Activated naive CD4-positive, alpha-beta T cell (primary cell): ENCODE measurements around the gene TCOF1.

Source experiments
- DNase-seq, 4 experiments: peaks; one replicate each; lab custom pipeline; 2025; lab: John Stamatoyannopoulos, UW

Gene TCOF1

DNA sequence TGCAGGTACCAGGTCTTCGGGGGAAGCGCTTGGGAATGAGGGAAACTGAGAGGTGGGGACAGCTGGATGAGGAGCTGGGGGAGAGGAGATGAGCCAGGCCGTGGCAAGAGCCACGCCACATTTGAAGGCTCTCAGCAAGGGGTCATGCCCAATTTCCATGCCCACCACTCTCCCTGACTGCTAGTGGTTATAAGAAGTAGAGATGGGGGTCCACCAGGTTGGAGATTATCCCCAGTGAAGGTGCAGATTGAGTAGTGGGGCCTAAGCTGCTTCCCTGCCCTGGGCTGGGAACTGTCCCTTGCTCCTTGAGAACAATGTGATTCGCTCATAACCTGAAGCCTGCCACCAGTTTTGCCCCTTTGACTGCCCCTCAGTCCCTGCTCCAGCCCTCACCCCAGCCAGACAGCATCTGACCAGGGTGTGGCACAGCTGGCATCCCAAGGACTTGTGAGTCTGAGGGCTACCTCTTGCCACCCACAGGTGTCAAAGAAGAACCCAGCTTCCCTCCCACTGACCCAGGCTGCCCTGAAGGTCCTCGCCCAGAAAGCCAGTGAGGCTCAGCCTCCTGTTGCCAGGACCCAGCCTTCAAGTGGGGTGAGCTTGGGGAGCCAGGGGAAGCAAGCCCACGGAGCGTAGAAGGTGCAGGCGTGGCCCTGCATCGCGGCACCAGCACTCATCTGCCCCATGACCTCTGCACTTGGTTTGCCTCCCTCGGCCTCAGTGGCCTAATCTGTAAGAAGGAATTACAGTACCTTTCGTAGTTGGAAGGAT lies 33.8 kb downstream of the TCOF1 start:
- no peak for DNase-seq

GRCh38 chr5:150391986-150392385 lies 34.5 kb downstream of the TCOF1 start:
- no peak for DNase-seq

DNA sequence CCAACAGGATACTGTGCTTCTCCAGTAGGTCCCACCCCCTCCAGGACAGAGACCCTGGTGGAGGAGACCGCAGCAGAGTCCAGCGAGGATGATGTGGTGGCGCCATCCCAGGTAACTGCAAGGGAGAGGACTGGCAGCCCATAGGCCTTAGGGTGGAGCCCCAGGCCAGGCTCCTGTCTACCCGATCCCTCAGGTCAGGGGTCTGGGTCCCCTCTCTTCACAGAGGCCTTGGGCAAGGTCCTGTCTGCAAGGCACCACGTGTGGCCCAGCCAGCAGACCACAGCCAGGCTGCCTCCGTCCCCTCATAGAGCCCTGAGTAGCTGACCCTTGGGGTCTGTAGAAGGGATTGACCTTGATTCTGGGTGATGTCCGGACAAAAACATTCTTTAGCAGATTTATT lies 35.2 kb downstream of the TCOF1 start:
- DNase-seq, result no peak

DNA sequence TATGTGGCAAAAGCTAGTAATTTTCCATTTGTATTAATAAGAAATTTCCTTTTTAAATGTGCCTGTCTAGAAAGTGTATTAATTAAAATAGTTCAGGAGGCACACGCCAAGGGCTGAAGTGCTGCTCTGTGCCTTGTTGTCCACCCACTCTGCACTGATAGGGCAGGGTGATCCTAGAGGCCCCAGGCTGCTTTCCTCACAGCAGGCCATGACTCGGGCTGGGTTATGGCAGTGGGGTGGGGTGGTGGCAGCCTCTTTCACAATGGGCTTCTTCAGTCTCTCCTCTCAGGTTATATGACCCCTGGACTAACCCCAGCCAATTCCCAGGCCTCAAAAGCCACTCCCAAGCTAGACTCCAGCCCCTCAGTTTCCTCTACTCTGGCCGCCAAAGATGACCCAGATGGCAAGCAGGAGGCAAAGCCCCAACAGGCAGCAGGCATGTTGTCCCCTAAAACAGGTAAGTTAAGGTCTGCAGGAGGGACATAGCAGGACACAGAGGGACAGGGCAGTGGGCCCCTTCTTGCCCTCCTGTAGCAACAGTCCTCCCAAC lies 35.7 kb downstream of the TCOF1 start:
- DNase-seq, result no peak

- DNase-seq, result no peak
Measured at GRCh38 chr5:150394131-150394530, 36.6 kb downstream of the TCOF1 start.

- DNase-seq, result no peak
Measured at GRCh38 chr5:150394912-150395687, 37.6 kb downstream of the TCOF1 start.

- DNase-seq, result no peak
Measured at GRCh38 chr5:150395688-150395975, 38.1 kb downstream of the TCOF1 start.

GRCh38 chr5:150396267-150396666 lies 38.8 kb downstream of the TCOF1 start:
- DNase-seq, result no peak

- DNase-seq, result no peak
Measured at GRCh38 chr5:150397146-150397781, 39.8 kb downstream of the TCOF1 start.

DNA sequence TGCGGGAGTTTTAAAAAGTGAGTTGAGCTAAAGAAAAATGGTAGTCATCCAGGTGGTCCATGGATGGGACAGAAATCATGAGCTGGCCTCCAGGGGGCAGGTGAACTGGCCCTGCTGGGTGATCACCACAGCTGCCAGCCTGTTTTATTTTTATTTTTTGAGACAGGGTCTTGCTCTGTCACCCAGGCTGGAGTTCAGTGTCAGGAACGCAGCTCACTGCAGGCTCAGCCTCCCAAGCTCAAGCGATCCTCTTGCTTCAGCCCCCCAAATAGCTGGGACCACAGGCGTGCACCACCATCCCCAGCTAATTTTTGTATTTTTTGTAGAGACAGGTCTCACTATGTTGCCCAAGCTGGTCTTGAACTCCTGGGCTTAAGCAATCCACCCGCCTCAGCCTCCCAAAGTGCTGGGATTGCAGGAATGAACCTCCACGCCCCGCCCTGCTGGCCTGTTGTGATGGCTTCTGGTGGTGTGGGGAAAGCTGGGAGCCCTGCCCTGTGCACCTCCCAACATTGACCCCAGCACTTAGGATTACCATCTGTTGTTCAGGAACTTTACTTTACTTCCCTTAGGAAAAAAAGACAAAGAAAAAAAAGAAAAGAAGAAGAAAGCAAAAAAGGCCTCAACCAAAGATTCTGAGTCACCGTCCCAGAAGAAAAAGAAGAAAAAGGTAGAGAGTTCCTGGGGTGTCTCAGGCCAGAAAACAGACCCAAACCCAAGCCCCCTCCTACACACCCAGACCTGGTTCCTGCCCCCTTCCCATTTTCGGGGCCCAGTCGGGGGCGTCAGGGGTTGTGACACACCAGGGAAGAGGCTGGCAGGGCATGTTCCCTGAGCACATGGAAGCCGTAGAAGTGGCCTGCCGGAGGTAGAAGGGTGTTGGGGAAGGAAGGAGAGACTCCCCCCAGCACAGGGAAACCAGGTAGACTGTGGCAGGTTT lies 40.6 kb downstream of the TCOF1 start:
- DNase-seq, result no peak

- no peak for DNase-seq
Measured at GRCh38 chr5:150398722-150399523, 41.4 kb downstream of the TCOF1 start.

DNA sequence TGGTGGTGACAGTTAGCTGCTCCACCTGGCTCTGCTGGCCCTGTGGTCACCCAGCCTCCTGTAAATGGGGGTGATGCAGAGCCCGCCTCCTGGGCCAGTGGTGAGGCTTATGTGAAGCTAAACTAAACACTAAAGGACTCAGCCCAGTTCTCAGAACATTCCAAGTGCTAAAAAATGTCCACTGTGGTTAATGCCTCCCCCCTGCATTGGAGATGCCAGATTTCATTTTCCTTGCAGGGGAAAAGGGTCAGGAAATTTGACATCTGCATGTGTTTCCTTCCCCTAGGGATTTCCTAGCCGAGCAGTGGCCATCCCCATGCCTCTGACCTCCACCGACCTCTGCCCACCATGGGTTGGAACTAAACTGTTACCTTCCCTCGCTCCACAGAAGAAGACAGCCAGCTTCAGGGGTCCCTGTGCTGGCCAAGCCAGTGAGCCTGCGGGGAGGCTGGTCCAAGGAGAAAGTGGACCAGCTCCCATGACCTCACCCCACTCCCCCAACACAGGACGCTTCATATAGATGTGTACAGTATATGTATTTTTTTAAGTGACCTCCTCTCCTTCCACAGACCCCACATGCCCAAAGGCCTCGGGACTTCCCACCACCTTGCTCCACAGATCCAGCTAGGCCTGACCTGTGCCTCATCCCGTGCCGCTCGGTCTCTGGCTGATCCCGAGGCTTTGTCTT lies 42.2 kb downstream of the TCOF1 start:
- DNase-seq, result no peak

GRCh38 chr5:150400316-150401075 lies 43.0 kb downstream of the TCOF1 start:
- DNase-seq, result no peak

GRCh38 chr5:150401076-150401375 lies 43.5 kb downstream of the TCOF1 start:
- DNase-seq, result no peak

DNA sequence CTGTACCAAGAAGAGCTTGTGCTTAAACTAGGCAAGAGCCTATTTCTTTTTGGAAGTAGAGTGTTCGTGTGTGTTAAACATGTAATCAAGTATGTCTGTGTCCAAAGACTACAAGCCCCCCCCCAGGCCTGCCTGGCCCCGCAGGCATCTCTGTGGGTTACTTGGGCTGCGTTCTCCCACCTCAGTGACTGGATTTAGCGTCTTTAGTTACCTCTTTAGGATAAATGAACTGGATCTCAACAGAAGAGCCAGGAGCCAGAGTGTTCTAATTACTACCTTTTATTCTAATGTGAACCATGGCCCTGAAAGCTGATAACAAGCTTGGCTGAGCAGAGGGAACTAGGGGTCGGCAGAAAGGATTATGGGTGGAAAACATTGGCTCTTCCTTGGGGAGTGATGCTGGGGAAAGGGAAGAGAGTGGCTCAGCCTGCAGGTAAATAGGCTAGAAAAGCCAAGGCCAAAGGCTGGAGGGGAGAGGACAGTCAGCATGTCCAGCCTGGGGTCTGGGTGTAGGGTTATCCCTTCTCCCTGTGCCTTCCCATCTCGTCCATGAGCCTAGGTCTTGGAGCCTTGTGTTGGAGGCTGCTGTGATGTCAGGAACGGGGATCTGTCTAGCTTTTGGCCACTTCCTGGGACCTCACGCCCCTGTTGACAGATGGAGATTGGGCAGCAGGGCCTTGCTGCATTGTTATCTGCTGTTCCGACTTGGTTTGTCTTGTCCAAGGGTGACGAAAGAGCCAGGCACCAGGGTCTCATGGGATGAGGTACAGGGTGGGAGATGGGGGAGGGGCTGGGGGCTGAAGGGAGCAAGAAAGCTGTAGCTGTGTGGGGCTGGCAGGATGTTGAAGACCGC lies 44.1 kb downstream of the TCOF1 start:
- no peak for DNase-seq

GRCh38 chr5:150402229-150402773 lies 44.8 kb downstream of the TCOF1 start:
- no peak for DNase-seq

DNA sequence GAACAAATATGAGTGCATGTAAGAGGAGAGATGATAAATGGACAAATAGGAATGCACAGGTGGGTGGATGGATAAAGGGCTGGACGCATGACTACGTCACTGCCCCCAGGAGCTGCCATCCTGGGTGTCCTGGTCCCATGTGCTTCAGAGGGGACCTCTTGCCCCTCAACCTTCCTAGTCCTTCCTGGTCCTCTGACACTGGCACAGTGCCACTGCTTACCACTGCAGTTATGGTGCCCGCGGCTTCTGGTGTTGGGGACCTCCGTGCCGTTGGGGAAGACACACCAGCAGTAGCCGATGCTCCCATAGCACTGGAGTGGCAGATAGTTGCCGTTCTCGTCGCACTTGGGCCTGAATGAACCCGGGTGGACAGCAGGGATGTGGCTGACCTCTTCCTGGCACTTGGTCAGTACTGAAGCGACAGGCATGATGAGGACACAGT lies 45.4 kb downstream of the TCOF1 start:
- no peak for DNase-seq

DNA sequence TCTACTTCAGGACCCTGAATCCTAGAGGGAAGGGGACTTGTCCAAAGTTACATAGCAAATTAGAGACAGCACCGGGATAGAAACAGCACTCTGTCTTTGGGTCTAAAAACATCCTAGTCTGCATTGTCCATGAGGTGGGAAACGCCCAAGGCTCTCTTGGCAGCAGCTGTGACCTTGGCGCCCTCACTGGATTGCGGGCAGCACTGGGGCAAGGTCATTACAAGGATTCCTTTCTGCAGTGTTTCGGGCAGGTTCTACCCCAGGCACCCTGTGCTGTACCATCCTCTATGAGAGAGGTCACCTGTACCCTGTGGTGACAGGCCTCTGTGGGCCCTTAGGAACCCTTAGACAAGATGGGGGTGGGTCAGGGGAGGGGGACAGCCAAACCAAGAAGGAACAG lies 46.6 kb downstream of the TCOF1 start:
- DNase-seq, result no peak
